OCI-LY1 (cell line): ENCODE measurements around the gene KCNK2.

ENCODE experiments used
- H2AFZ ChIP-seq: fragments of 200-600 bp; sonication (generic), shearing (Covaris generic); 2 replicates; pipeline ENCODE4 v1.6.0; 2014; ENCODE audit warnings: antibody characterized with exemption, mild to moderate bottlenecking, low read length
- H3F3A ChIP-seq: fragments of 200-600 bp; sonication (generic), shearing (Covaris generic); 2 replicates; pipeline ENCODE4 v1.6.0; 2014; ENCODE audit warnings: mild to moderate bottlenecking, antibody characterized with exemption, low read length, moderate library complexity; ENCODE audit not compliant: insufficient read depth
- H3K27ac ChIP-seq: fragments of 200-600 bp; sonication (generic); 2 replicates; pipeline ENCODE4 v1.5.1; 2014; ENCODE audit warnings: low read length, mixed run types, mild to moderate bottlenecking, low read depth; ENCODE audit not compliant: poor library complexity, severe bottlenecking
- H3K27me3 ChIP-seq: fragments of 200-600 bp; sonication (generic); 2 replicates; pipeline ENCODE4 v1.6.0; 2014; ENCODE audit warnings: antibody characterized with exemption, mild to moderate bottlenecking, low read length, moderate library complexity; ENCODE audit not compliant: insufficient read depth
- H3K36me3 ChIP-seq: fragments of 200-600 bp; sonication (generic); 2 replicates; pipeline ENCODE4 v1.6.1; 2014; ENCODE audit warnings: mild to moderate bottlenecking, antibody characterized with exemption, low read length, moderate library complexity, mixed read lengths; ENCODE audit not compliant: insufficient read depth
- H3K4me1 ChIP-seq: fragments of 200-600 bp; sonication (generic); 2 replicates; pipeline ENCODE4 v1.5.1; 2014; ENCODE audit warnings: mild to moderate bottlenecking, low read length, moderate library complexity; ENCODE audit not compliant: insufficient read depth, severe bottlenecking
- H3K4me2 ChIP-seq: fragments of 200-600 bp; sonication (generic), shearing (Covaris generic); 2 replicates; pipeline ENCODE4 v1.6.1; 2014; ENCODE audit warnings: low read length
- H3K4me3 ChIP-seq: fragments of 200-600 bp; sonication (generic); 2 replicates; pipeline ENCODE4 v1.5.1; 2014; ENCODE audit warnings: low read length, low read depth, mild to moderate bottlenecking, mixed read lengths; ENCODE audit not compliant: poor library complexity, severe bottlenecking
- H3K79me2 ChIP-seq: fragments of 200-600 bp; shearing (Covaris generic); 2 replicates; pipeline ENCODE4 v1.6.1; 2016; ENCODE audit warnings: mixed run types, low read length, mixed read lengths; ENCODE audit not compliant: insufficient read depth
- H3K9ac ChIP-seq: fragments of 200-600 bp; sonication (generic), shearing (Covaris generic); 2 replicates; pipeline ENCODE4 v1.6.1; 2014; ENCODE audit warnings: mild to moderate bottlenecking, low read length, mixed read lengths
- H3K9me2 ChIP-seq: fragments of 200-600 bp; sonication (generic), shearing (Covaris generic); 2 replicates; pipeline ENCODE4 v1.6.1; 2014; ENCODE audit warnings: low read depth, mild to moderate bottlenecking, low read length, mixed read lengths
- H3K9me3 ChIP-seq: fragments of 200-600 bp; shearing (Covaris generic); 2 replicates; pipeline ENCODE4 v1.6.1; 2014; ENCODE audit warnings: low read length, mixed read lengths
- H4K20me1 ChIP-seq: fragments of 200-600 bp; sonication (generic), shearing (Covaris generic); 2 replicates; pipeline ENCODE4 v1.6.0; 2016; ENCODE audit warnings: mild to moderate bottlenecking, low read length; ENCODE audit not compliant: insufficient read depth
- CTCF ChIP-seq: fragments of 200-600 bp; sonication (generic), shearing (Covaris generic); IDR thresholded peaks from 2 replicates; pipeline ENCODE4 v1.5.1; 2017; ENCODE audit warnings: mild to moderate bottlenecking, antibody characterized with exemption, low read length, moderate library complexity, mixed read lengths
- EZH2 ChIP-seq: fragments of 200-600 bp; sonication (generic), shearing (Covaris generic); IDR thresholded peaks from 2 replicates; pipeline ENCODE4 v1.8.0; 2017; ENCODE audit warnings: borderline replicate concordance, mixed run types, mild to moderate bottlenecking, antibody characterized with exemption, low read length, moderate library complexity, mixed read lengths

The KCNK2 gene

GRCh38 chr1:215220346-215220745, 137.8 kb downstream of the KCNK2 start:
- Histone ChIP-seq H3K4me3 (no peak overlapping the region), H3K9me2 (no peaks in the 10 kb centered on the region), H4K20me1 (no peaks in the 10 kb centered on the region), H3K9me3 (no peaks in the 10 kb centered on the region), H3K27me3 (no peaks in the 10 kb centered on the region), H2AFZ (no peak overlapping the region), H3K4me1 (no peaks in the 10 kb centered on the region), H3K79me2 (no peaks in the 10 kb centered on the region), H3K27ac (no peak overlapping the region), H3F3A (no peaks in the 10 kb centered on the region), H3K36me3 (no peaks in the 10 kb centered on the region), H3K9ac (no peak overlapping the region), H3K4me2 (no peak overlapping the region)
- TF ChIP-seq CTCF = no peak

GRCh38 chr1:215226757-215227156, 144.2 kb downstream of the KCNK2 start:
- Histone ChIP-seq H3K27ac (no peak overlapping the region), H4K20me1 (no peaks in the 10 kb centered on the region), H3K9ac (no peak overlapping the region), H3K36me3 (no peaks in the 10 kb centered on the region), H3K4me3 (no peak overlapping the region), H3K79me2 (no peaks in the 10 kb centered on the region), H3K4me1 (no peaks in the 10 kb centered on the region), H2AFZ (no peak overlapping the region), H3K4me2 (no peak overlapping the region), H3K27me3 (no peaks in the 10 kb centered on the region), H3F3A (no peaks in the 10 kb centered on the region), H3K9me2 (no peaks in the 10 kb centered on the region), H3K9me3 (no peaks in the 10 kb centered on the region)
- no peak for TF ChIP-seq EZH2
- TF ChIP-seq CTCF = no peak

GRCh38 chr1:215228193-215228592, 145.7 kb downstream of the KCNK2 start:
- H3K79me2 ChIP-seq = no peaks in the 10 kb centered on the region
- no peaks in the 10 kb centered on the region for H3F3A ChIP-seq
- no peaks in the 10 kb centered on the region for H3K9me2 ChIP-seq
- no peaks in the 10 kb centered on the region for H3K4me1 ChIP-seq
- no peaks in the 10 kb centered on the region for H3K36me3 ChIP-seq
- H3K4me2 ChIP-seq = no peak overlapping the region
- no peaks in the 10 kb centered on the region for H4K20me1 ChIP-seq
- H3K9ac ChIP-seq = no peak overlapping the region
- no peak for TF ChIP-seq CTCF
- TF ChIP-seq EZH2 = no peak
- no peak overlapping the region for H2AFZ ChIP-seq
- H3K27ac ChIP-seq = no peak overlapping the region
- H3K9me3 ChIP-seq = no peaks in the 10 kb centered on the region
- H3K27me3 ChIP-seq = no peaks in the 10 kb centered on the region
- H3K4me3 ChIP-seq = no peak overlapping the region
